Peyer's patch (tissue), 4 donors: ENCODE measurements around the gene TMCC1. TPM values are rescaled to one million over a fixed set of nuclear protein-coding genes. Genes with fewer than 3 reads are reported as not detected.
"Not testable (repeated sequence)": the region's sequence is repeated elsewhere in the genome, so short reads cannot be mapped to it uniquely, and the experiment has no call there.

Experiments used
- DNase-seq, 3 donors: peaks; one replicate each; pipeline ENCODE4 v3.0.0-alpha.2; 2017 to 2019
- H3K27ac ChIP-seq, 4 donors: fragments of 200-600 bp; sonication (generic); one replicate each; pipeline ENCODE4 v1.5.1; 2016 to 2019
- H3K27me3 ChIP-seq, 2 donors: fragments of 200-600 bp; sonication (generic); one replicate each; pipeline ENCODE4 v1.5.1; 2019
- H3K36me3 ChIP-seq, 3 donors: fragments of 200-600 bp; sonication (generic); one replicate each; pipeline ENCODE4 v1.5.1; 2016 to 2019
- H3K4me1 ChIP-seq, 4 donors: fragments of 200-600 bp; sonication (generic); one replicate each; pipeline ENCODE4 v1.5.1; 2016 to 2019
- H3K4me3 ChIP-seq, 4 donors: fragments of 200-600 bp; sonication (generic); 1 replicate in 3 of 4; 2 replicates in 1 of 4; pipeline ENCODE4 v1.5.1; 2016 to 2019; ENCODE audit warnings: mild to moderate bottlenecking in 1 of 4
- H3K9me3 ChIP-seq, 4 donors: fragments of 200-600 bp; sonication (generic); one replicate each; pipeline ENCODE4 v1.5.1; 2016 to 2019; ENCODE audit warnings: mild to moderate bottlenecking in 1 of 4
- POLR2A ChIP-seq, 2 donors: fragments of 450-650 bp; IDR thresholded peaks; one replicate each; pipeline ENCODE4 v1.5.1; 2017; ENCODE audit warnings: antibody characterized with exemption in 2 of 2, mild to moderate bottlenecking in 2 of 2, moderate library complexity in 2 of 2
- total RNA-seq, 4 donors: library from RNA; depleted of rRNA; stranded (reverse); fragments of >200 nt; gene quantifications; one replicate each; pipeline ENCODE4 v1.1.0, GENCODE V29; 2016
- TF ChIP-seq, protein P1 (sequence below), 6 experiments: fragments of 450-650 bp in 4 of 6; fragments of 200-600 bp in 2 of 6; sonication (generic) in 1 of 6; IDR thresholded peaks; one replicate each; pipeline ENCODE4 v1.5.1; 2017 to 2019; ENCODE audit warnings: antibody characterized with exemption in 6 of 6, mild to moderate bottlenecking in 3 of 6, moderate library complexity in 1 of 6

Gene TMCC1
- total RNA-seq, 4 donors from 2014 or later: 12.9 to 33.1 (median 23.7) TPM

DNA sequence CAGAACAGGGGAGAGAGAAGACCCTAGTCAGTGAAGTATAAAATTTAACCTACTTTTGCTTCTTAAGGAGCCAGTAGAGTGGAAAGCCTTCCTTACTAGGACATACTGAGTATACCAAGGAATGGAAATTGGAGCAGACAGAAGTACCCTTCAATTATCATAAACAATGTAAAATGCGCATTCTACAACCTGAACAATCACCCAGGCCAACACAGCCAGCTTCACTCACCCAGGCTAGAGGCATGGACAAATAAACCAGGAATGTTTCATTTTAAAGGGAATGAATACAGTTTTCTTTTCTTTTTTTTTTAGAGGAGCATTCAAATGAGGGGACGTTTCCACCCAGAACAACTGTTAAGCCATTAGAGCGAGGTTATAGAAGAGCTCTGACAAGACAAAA, 245.1 kb downstream of the TMCC1 start:
- Histone ChIP-seq H3K4me3 (no peak overlapping the region), H3K36me3 (peaks cover 0 to 7% (median 0%) of the 10 kb centered on the region in 3 donors), H3K27ac (no peak overlapping the region), H3K27me3 (no peaks in the 10 kb centered on the region), H3K4me1 (no peaks in the 10 kb centered on the region), H3K9me3 (no peaks in the 10 kb centered on the region)
- no peak for TF ChIP-seq POLR2A (IDR thresholded peaks at IDR 0.05)
- TF ChIP-seq, protein P1, sequence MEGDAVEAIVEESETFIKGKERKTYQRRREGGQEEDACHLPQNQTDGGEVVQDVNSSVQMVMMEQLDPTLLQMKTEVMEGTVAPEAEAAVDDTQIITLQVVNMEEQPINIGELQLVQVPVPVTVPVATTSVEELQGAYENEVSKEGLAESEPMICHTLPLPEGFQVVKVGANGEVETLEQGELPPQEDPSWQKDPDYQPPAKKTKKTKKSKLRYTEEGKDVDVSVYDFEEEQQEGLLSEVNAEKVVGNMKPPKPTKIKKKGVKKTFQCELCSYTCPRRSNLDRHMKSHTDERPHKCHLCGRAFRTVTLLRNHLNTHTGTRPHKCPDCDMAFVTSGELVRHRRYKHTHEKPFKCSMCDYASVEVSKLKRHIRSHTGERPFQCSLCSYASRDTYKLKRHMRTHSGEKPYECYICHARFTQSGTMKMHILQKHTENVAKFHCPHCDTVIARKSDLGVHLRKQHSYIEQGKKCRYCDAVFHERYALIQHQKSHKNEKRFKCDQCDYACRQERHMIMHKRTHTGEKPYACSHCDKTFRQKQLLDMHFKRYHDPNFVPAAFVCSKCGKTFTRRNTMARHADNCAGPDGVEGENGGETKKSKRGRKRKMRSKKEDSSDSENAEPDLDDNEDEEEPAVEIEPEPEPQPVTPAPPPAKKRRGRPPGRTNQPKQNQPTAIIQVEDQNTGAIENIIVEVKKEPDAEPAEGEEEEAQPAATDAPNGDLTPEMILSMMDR (IDR thresholded peaks at IDR 0.05): no peak
- no peak for DNase-seq

DNA sequence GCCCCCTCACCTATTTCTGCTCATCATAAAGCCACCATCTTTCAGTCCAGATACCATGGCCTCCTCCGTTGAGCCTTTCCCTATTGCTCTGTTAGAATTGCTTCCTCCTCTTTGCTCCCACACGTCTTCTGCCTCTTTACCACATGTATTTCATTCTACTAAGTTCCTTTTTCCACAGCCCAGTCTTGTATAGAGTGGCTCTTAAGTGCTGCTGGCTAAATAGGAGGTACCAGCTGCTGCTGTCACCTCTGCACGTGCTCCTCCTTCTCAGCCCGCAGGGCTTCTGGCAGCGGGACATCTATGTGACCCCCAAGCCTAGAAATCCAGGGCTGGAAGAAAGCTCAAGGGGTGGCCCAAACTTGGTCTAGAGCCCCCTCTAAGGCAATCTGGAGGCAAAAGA, 248.2 kb downstream of the TMCC1 start:
- Histone ChIP-seq H3K36me3 (no peaks in the 10 kb centered on the region), H3K4me1 (no peaks in the 10 kb centered on the region), H3K9me3 (no peaks in the 10 kb centered on the region), H3K27ac (no peak overlapping the region), H3K4me3 (no peak overlapping the region), H3K27me3 (no peaks in the 10 kb centered on the region)
- TF ChIP-seq POLR2A (IDR thresholded peaks at IDR 0.05): no peak
- TF ChIP-seq, protein P1 (IDR thresholded peaks at IDR 0.05): no peak
- DNase-seq: no peak

DNA sequence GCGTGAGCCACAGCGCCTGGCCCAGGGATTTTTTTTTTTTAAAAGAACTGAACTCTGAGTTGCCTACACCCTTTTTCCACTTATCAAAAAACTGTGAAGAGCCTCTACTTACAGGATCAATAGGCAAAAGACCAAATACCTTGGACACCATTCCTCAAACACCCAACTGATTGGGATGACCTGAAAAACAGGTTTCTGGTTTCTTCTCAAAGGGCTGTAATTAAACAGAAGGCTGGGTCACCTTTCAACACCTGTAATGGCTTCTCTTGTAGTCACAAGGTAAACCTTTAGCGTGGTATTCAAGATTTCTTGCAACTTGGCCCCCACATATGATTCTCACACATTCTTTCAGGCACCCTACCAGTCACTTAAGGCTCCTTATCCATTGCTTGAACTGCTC, 248.7 kb downstream of the TMCC1 start:
- DNase-seq: no peak
- Histone ChIP-seq H3K9me3 (no peaks in the 10 kb centered on the region), H3K4me1 (no peaks in the 10 kb centered on the region), H3K27me3 (no peaks in the 10 kb centered on the region), H3K4me3 (no peak overlapping the region), H3K36me3 (no peaks in the 10 kb centered on the region), H3K27ac (no peak overlapping the region)
- TF ChIP-seq, protein P1 (IDR thresholded peaks at IDR 0.05): no peak
- TF ChIP-seq POLR2A (IDR thresholded peaks at IDR 0.05): no peak

DNA sequence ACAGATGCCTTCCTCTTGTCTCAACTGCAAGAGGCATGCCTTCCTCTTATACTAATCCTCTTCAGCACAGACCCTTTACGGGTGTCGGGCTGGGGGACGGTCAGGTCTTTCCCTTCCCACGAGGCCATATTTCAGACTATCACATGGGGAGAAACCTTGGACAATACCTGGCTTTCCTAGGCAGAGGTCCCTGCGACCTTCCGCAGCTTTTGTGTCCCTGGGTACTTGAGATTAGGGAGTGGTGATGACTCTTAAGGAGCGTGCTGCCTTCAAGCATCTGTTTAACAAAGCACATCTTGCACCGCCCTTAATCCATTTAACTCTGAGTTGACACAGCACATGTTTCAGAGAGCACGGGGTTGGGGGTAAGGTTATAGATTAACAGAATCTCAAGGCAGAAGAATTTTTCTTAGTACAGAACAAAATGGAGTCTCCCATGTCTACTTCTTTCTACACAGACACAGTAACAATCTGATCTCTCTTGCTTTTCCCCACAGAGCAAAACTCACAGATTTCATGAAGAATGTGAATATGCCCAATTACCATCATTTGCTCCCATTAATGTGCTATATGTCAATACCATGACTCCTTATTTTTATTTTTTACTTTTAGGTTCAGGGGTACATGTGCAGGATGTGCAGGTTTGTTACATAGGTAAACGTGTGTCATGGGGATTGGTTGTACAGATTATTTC, 251.8 kb downstream of the TMCC1 start:
- not testable (repeated sequence) for H3K27me3 ChIP-seq, H3K4me1 ChIP-seq, H3K36me3 ChIP-seq, DNase-seq, H3K27ac ChIP-seq, H3K9me3 ChIP-seq, H3K4me3 ChIP-seq

DNA sequence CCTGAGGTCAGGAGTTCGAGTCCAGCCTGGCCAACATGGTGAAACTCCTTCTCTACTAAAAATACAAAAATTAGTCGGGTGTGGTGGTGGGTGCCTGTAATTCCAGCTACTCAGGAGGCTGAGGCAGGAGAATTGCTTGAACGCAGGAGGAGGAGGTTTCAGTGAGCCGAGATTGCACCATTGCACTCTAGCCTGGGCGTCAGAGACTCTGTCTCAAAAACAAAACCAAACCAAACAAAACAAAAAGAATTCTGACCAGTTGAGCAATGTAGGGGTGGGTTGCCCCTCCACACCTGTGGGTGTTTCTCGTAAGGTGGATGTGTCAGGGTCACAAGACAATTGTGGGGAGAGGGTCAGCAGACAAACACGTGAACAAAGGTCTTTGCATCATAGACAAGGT, 252.5 kb downstream of the TMCC1 start:
- not testable (repeated sequence) for H3K27ac ChIP-seq, H3K27me3 ChIP-seq, H3K36me3 ChIP-seq, H3K9me3 ChIP-seq, H3K4me3 ChIP-seq, H3K4me1 ChIP-seq, DNase-seq

DNA sequence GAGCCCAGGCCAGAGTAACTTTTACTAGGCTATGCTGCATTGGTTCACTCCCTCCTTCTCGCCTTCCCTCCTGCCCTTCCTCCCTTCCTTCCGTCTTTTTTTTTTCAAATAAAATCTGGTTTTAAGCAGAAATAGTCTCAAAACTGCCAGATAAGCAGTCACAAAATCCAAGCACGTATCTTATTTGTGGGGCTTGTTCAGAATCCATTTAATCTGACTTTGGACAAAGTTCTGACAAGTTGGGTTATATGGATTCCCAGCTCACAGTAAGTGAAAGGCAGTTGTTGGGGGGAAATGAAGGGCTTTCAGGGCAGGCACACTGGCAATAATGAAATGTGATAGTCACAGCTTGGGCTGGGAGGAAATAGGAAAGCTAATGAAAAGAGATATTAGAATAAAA, 255.0 kb downstream of the TMCC1 start:
- Histone ChIP-seq H3K36me3 (no peaks in the 10 kb centered on the region), H3K27me3 (no peaks in the 10 kb centered on the region), H3K4me3 (no peak overlapping the region), H3K4me1 (no peaks in the 10 kb centered on the region), H3K9me3 (no peaks in the 10 kb centered on the region), H3K27ac (no peak overlapping the region)
- TF ChIP-seq, protein P1 (IDR thresholded peaks at IDR 0.05): no peak
- TF ChIP-seq POLR2A (IDR thresholded peaks at IDR 0.05): no peak
- no peak for DNase-seq

DNA sequence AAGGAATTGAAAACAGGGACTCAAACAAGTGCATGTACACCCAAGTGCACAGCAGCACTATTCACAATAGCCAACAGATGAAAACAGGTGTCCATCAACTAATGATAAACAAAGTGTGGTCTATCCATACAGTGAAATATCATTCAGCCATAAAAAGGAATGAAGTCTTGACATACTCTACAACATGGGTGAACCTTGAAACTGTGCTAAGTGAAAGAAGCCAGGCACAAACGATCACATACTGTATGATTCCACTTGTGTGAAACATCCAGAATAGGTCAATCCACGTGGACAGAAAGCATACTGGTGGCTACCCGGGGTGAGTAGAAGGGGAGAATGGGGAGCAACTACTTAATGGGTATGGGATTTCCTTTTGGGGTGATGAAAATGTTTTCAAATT, 257.4 kb downstream of the TMCC1 start:
- TF ChIP-seq, protein P1 (IDR thresholded peaks at IDR 0.05): no peak
- no peak for TF ChIP-seq POLR2A (IDR thresholded peaks at IDR 0.05)
- Histone ChIP-seq H3K36me3 (no peaks in the 10 kb centered on the region), H3K27ac (no peak overlapping the region)

More for the DNA sequence above, 257.4 kb downstream of the TMCC1 start:
- no peaks in the 10 kb centered on the region for H3K27me3 ChIP-seq
- no peaks in the 10 kb centered on the region for H3K9me3 ChIP-seq
- no peaks in the 10 kb centered on the region for H3K4me1 ChIP-seq
- no peak for DNase-seq
- no peak overlapping the region for H3K4me3 ChIP-seq
